Caki2 (cell line): Measurements from ENCODE around the gene CDH15. TPM values are rescaled to one million over a fixed set of nuclear protein-coding genes. Genes with fewer than 3 reads are reported as not detected.

Experiments used
- DNase-seq: peaks from one replicate; pipeline ENCODE4 v3.0.0-alpha.2; 2015; ENCODE audit warnings: low read depth
- in situ Hi-C: cut with HindIII; loops from 2 replicates; pipeline ENCODE4 v1.10.0; 2016; ENCODE audit warnings: low sequenced_read_pairs, low pct_unique_long_range_greater_than_20kb, mixed read lengths
- total RNA-seq: library from RNA; depleted of rRNA; stranded (reverse); fragments of >200 nt; shearing (Covaris generic); gene quantifications from 2 replicates; pipeline ENCODE4 v1.2.3, GENCODE V29; 2014; ENCODE audit warnings: low replicate concordance

Gene CDH15
- total RNA-seq, 1 experiment from 2014 or later, result 0.51 TPM

GRCh38 chr16:89138843-89139520 is 32.6 kb upstream of the CDH15 start:
- DNase-seq, result no peak
- in situ Hi-C loops, result no loop called here

- in situ Hi-C loops, result no loop called here
- DNase-seq, result no peak
Observed at GRCh38 chr16:89139907-89140361, 31.6 kb upstream of the CDH15 start.

- in situ Hi-C loops, result no loop called here
- DNase-seq, result no peak
Observed at GRCh38 chr16:89140401-89140800, 31.1 kb upstream of the CDH15 start.

DNA sequence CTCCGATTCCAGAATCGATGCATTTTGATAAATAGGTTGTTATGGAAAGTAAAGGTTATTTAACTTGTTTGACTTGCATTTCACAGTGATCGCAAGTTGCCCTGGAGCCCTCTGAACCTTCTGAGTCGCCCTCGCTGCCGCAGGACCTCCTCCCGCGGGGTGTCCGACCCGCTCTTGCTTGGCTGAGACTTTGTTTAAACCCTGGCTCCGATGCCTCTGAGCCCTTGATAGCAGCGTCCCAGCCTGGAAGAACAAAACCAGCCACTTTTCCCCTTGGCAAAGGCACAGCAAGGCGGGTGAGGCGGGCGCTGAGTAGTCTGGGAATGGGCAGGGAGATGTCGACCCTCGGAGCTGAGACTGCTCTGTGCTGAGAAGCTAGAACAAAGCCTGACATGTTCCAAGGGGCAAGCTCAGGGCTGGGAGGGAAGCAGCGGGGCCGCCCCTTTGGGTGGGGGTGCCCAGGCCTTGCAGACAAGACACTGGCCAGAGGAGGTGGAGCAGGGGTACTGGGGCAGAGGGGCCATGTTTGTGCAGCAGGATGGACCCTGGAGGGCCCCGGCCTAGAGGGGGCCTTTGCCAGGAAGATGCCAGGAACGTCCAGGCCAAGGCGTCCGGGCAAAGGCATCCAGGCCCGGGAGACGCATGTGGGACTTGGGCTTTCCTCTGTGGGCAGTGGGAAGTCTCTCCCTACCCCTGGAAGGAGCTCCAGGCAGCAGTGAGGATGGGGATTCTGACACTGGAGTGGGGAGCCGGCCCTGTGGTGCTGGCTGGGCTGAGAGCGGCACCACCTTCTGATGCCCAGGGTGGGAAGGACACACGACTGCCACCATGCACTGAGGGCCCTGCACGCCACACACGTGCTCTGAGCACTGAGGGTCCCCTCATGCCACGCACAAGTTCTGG is 30.3 kb upstream of the CDH15 start:
- in situ Hi-C loops, result no loop called here

GRCh38 chr16:89141884-89142267 is 29.7 kb upstream of the CDH15 start:
- in situ Hi-C loops, result no loop called here
- no peak for DNase-seq

More for the DNA sequence above, 30.3 kb upstream of the CDH15 start:
- no peak for DNase-seq

- in situ Hi-C loops, result no loop called here
Observed at GRCh38 chr16:89142474-89143195, 28.9 kb upstream of the CDH15 start.

GRCh38 chr16:89143201-89143741 is 28.3 kb upstream of the CDH15 start:
- no peak for DNase-seq
- in situ Hi-C loops, result no loop called here

More at GRCh38 chr16:89142474-89143195, 28.9 kb upstream of the CDH15 start:
- DNase-seq, result no peak

GRCh38 chr16:89143911-89144675 is 27.5 kb upstream of the CDH15 start:
- no peak for DNase-seq
- in situ Hi-C loops, result no loop called here

- no peak for DNase-seq
- in situ Hi-C loops, result no loop called here
Observed at GRCh38 chr16:89144681-89145080, 26.9 kb upstream of the CDH15 start.

DNA sequence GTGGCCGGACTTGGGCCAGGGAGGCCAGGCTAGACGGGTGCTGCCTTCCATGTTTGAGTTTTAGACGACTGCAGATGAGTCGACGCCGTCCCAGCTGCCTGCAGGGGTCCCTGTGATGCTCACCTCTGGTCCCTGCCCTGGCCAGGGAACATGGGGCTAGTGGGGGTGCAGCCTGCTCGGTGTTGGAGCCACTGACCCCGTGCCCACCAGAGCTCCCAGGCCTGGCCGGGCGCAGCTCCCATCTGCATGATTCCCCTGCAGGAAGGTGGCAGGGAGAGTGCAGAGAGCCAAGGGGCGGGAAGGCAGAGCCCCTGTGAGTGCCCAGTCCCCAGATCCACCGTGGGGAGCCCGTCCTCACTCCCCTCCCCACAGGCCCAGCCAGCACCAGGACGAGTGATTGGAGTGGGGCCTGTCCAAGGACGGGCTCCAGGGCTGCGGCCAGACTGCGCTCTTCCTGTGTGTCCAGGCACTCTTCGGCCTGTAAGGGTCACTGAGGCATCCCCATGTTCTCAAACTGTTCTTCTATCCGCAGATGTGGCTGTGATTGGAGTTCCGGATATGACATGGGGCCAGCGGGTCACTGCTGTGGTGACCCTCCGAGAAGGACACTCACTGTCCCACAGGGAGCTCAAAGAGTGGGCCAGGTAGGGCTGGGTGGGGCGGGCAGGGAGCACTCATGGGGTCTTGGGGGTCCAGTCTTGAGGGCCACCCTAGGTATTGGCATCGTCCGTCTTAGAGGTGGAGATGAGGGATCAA is 26.0 kb upstream of the CDH15 start:
- DNase-seq, result no peak
- in situ Hi-C loops, result no loop called here

DNA sequence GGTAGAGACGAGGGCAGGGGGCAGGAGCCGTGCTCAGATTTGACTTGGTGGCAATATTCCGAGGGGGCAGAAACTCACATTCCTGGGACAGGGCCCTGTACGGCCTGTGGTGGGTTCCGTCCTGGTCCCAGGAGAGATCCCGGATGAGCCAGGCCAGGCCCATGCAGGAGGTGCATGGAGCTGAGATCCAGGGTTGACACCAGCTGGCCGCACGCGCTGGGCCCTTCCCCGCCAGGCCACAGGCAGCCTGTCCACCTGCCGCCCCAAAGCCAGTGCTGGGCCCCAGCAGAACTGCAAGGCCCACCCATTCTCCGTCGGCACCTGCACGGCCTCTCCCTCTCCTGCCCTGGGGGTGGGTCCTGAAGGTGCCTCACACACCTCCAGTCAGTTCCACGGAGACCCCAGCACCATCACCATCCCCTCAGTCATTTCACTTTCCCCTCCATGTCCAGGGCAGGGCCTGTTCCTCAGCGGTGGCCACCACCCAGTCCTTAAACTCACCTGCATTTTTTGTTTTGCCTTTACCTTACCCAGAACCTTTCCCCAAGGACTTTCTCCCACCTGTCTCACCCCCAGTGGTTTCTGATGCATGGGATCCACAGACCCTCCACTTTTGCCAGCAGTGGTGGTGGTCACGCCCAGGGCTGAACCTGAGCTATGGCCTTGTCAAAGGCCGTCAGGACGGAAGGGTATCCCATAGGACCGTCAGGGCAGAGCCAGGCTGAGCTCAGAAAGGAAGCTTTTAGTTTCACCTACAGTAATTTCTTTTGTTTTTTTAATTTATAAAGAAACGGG is 25.1 kb upstream of the CDH15 start:
- in situ Hi-C loops, result no loop called here
- no peak for DNase-seq

DNA sequence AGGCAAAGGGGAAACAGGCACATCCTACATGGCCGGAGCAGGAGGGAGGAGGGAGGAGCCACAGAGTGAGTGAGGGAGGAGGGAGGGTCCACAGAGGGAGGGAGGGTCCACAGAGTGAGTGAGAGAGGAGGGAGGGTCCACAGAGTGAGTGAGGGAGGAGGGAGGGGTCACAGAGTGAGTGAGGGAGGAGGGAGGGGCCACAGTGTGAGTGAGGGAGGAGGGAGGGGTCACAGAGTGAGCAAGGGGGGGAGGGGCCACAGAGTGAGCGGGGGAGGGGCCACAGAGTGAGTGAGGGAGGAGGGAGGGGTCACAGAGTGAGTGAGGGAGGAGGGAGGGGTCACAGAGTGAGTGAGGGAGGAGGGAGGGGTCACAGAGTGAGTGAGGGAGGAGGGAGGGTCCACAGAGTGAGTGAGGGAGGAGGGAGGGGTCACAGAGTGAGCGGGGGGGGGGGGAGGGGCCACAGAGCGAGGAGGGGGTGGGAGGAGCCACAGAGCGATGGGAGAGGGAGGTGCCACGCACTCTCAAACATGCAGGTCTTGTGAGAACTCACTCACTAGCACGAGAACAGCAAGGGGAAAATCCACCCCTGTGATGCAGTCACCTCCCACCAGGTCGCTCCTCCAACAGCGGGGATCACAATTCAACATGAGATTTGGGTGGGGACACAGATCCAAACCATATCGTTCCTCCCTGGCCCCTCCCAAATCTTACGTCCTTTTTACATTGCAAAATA is 24.3 kb upstream of the CDH15 start:
- DNase-seq, result no peak
- in situ Hi-C loops, result no loop called here

DNA sequence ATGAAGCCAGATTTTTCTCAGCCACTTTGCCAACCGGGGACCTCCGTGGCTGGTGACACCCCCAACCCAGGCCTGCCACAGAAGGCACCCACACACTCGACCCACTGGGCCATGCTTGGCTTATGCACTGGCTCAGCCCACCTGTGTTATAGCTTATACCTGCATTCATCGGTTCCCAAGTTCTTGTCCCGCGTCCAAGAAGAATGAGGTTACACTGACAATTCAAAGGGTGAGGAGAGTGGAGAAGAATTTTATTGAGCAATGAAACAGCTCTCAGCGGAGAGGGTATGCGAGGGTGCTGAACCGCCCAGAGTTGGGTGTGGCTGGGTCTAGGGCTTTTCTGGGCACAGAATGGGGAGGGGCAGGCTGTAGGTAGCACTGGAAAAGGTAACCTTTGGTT is 22.2 kb upstream of the CDH15 start:
- in situ Hi-C loops, result no loop called here
- DNase-seq, result no peak

- DNase-seq, result no peak
- in situ Hi-C loops, result no loop called here
Observed at GRCh38 chr16:89150090-89150835, 21.3 kb upstream of the CDH15 start.

- DNase-seq, result no peak
- in situ Hi-C loops, result no loop called here
Observed at GRCh38 chr16:89150981-89151380, 20.6 kb upstream of the CDH15 start.
